ENCODE results near the gene VWA1.
"Not testable (repeated sequence)": the region's sequence is repeated elsewhere in the genome, so short reads cannot be mapped to it uniquely, and the experiment has no call there.

The VWA1 gene

GRCh38 chr1:1403653-1404052, 31.8 kb upstream of the VWA1 start:
- no peak for DNase-seq

- DNase-seq: no peak
These were observed 29.2 kb upstream of the VWA1 start for GRCh38 chr1:1406101-1406820.

DNA sequence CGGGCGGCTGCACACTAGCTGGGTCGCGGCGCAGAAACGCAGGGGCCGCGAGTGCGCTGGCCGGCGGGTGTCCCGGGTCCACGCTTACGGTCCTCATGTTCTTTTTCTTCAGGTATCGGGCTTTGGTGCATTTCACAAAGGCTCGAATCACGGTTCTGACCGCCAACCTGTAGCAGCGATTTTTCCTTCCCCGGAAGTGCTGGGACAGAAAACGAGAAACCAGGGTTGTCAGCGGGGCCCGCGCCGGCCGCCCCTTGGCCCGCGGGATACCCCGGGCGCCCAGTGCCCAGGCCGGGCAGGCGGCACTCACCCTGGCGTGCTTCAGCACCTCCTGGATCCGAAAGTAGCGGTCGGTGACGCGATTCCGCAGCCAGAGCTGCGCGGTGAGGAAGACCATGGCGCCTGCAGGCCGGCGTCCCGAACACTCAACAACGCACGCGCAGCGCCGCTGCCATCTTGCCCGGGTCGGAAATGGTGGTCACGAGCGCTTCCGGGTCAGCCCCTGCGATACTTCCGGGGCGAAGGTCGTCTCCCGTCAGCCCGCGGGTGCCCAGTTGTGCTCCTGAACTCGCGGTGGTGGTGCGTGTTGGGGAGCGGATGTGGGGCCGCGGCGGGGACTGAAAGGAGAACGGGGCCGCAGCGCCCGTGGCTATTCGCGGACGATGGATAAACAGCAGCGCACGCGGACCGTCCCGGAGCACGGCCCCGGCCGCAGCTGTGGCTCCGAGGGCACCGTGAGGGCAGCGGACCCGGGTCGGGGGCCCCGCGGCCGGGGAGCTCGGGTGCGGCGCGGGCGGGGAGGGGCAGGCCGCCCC, 28.5 kb upstream of the VWA1 start, which contains the start of gene MRPL20:
Gene MRPL20, minus strand, starts transcription at position 473 of the 815 bp plus-strand sequence. Its CDS starts 76 bp downstream, at position 397.
- DNase-seq: peak; percentile 87

DNA sequence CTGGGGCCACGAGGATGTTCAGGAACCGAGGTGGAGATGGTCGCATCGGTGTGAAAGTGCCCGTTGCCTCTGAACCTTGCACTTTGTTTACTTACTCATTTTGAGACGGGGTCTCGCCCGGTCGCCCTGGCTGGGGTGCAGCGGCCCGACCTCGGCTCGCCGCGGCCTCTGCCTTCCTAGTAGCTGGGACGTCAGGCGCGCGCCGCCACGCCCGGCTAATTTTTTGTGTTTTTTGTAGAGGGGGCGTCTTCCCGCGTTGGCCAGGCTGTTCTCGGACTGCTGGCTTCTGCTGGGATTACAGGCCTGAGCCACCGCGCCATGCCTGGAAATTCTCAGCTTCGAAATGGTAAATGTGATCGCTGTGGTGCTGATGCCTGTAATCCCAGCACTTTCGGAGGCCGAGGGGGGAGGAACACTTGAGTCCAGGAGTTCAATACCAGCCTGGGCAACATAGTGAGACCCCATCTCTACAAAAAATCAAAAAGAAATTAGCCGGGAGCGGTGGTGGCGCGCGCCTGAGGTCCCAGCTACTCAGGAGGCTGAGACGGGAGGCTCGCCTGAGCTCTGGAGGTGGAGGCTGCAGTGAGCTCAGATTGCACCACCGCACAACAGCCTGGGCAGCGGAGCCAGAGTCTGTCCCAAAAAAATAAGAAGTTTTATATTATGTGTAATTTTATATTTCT, 27.7 kb upstream of the VWA1 start:
- DNase-seq: no peak

DNA sequence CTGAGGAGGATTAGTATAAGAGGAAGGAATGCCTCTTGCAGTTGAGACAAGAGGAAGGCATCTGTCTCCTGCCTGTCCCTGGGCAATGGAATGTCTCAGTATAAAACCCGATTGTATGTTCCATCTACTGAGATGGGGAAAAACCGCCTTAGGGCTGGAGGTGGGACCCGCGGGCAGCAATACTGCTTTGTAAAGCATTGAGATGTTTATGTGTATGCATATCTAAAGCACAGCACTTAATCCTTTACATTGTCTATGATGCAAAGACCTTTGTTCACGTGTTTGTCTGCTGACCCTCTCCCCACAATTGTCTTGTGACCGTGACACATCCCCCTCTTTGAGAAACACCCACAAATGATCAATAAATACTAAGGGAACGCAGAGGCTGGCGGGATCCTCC, 25.3 kb upstream of the VWA1 start:
- DNase-seq: not testable (repeated sequence)

- no peak for DNase-seq
These were observed 23.9 kb upstream of the VWA1 start for GRCh38 chr1:1411626-1412025.

DNA sequence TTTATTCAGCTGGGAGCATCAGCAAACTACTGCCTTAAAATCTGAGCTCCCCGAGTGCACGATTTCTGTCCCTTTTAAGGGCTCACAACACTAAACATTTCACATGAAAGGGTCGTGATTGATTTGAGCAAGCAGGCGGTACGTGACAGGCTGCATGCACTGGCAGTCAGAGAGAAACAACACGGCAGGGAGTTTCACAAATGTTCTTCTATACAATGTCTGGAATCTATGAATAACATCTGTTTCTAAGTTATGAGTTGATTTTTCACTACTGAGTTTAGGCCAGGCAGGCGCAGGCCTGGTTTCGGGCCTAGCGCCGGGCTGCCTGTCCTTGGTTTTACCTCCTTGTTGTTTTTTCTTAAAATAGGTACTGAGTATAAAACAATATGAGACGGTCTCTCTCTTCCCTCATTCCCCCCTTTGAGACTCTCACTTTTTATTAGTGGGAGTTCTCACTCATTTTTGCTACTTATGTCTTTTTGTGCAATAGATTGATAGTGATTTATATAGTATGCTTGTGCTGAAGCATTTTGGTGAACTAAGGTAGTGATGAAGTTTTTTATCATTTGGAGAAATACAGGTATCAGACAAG, 23.1 kb upstream of the VWA1 start:
- DNase-seq: not testable (repeated sequence)

GRCh38 chr1:1415751-1416150, 19.7 kb upstream of the VWA1 start:
- DNase-seq: no peak

GRCh38 chr1:1417396-1417795, 18.1 kb upstream of the VWA1 start:
- not testable (repeated sequence) for DNase-seq

- DNase-seq: not testable (repeated sequence)
These were observed 17.5 kb upstream of the VWA1 start for GRCh38 chr1:1417825-1418463.

GRCh38 chr1:1418464-1419362, 16.8 kb upstream of the VWA1 start:
- DNase-seq: no peak

GRCh38 chr1:1419363-1419812, 16.1 kb upstream of the VWA1 start:
- no peak for DNase-seq

- DNase-seq: peak; percentile 15
These were observed 15.5 kb upstream of the VWA1 start for GRCh38 chr1:1419813-1420653.

GRCh38 chr1:1420654-1421141, 14.8 kb upstream of the VWA1 start:
- DNase-seq: peak; percentile 39

GRCh38 chr1:1421147-1421906, 14.2 kb upstream of the VWA1 start, which contains the start of gene ANKRD65:
Gene ANKRD65 (minus strand): TSS chr1:1421276. CDS start chr1:1421005, 271 bp downstream.
- peak; percentile 81 for DNase-seq

DNA sequence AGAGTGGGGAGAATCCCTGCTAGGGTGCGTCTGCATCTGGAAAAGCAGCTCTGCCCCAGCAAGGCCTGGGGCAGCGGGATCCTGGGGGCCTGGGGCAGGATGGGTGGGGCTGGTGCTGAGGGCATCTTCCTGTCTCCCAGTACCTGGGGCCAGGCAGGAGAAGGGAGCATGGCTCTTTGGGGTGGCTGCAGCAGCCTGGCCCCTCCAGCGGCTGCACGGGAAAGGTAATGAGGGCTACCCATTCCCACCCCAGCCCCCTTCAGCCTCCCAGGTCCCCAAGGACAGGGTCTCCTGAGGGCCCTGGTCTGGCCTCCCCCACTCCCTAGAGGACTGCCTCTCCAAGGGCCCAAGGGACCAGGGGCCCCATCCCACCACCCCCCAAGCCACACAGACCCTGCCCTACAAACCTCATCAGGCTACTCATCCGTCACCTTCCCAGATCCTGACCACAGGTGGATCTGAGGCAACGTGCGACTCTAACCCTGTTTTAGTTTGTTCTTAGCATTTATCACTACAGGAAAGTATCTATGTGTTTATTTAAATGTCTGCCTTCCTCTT, 13.5 kb upstream of the VWA1 start:
- DNase-seq: no peak

GRCh38 chr1:1422465-1423244, 12.8 kb upstream of the VWA1 start:
- no peak for DNase-seq

- no peak for DNase-seq
These were observed 12.3 kb upstream of the VWA1 start for GRCh38 chr1:1423245-1423597.
